K562 (cell line): Measurements from ENCODE around the gene RGL4. TPM values are rescaled to one million over a fixed set of nuclear protein-coding genes. Genes with fewer than 3 reads are reported as not detected.

Source experiments
- ATAC-seq: fragments of 200-7000 bp; cut with Tn5 transposase; 3 replicates; pipeline ENCODE4 v1.9.1; 2020; ENCODE audit warnings: moderate library complexity
- BruUV-seq: library from RNA; stranded (reverse); fragments of 400-500 nt; replicated peaks from 2 replicates; lab custom pipeline; 2021; lab: Mats Ljungman, UMichigan
- CTCF ChIA-PET: fragments of 300-600 bp; formaldehyde crosslinking; extraction: SDS; loops from one replicate; lab custom pipeline; 2021; ENCODE audit warnings: low intra/inter-chr PET ratio; lab: Yijun Ruan, JAX
- POLR2A ChIA-PET: fragments of 300-600, 350-650 bp; sonication (Branson Sonifier 250); formaldehyde crosslinking; extraction: SDS; loops from one replicate; lab custom pipeline; 2021; ENCODE audit warnings: antibody characterized with exemption, inconsistent platforms; lab: Yijun Ruan, JAX
- DNase-seq, 4 experiments: peaks; one replicate each; pipeline versions ENCODE4 v3.0.0 to v3.0.0-alpha.2; 2011 to 2018; ENCODE audit warnings: low spot score in 3 of 4, mixed read lengths in 3 of 4; ENCODE audit errors: extremely low read depth in 1 of 4
- FAIRE-seq: peaks from 2 replicates; lab custom pipeline; 2011; peaks lifted over from hg19 to GRCh38; lab: Jason Lieb, UNC
- H2AFZ ChIP-seq: 2 replicates; pipeline ENCODE4 v1.6.0; 2011; ENCODE audit warnings: low read depth, low read length, control low read depth, inconsistent platforms
- H3K27ac ChIP-seq: fragments of 200-600 bp; 3 replicates; pipeline ENCODE4 v1.8.0; 2011; ENCODE audit warnings: low read depth, mild to moderate bottlenecking, control low read depth, inconsistent platforms, low read length, moderate library complexity, mixed read lengths; ENCODE audit errors: extremely low read depth
- H3K27me3 ChIP-seq, 2 experiments: fragments of 300-600 bp in 1 of 2; 2 replicates in 1 of 2; 3 replicates in 1 of 2; pipeline versions ENCODE4 v1.6.0 to v1.8.0; 2011; ENCODE audit warnings: inconsistent platforms in 2 of 2, low read length in 2 of 2, mild to moderate bottlenecking in 1 of 2, mixed read lengths in 1 of 2, moderate library complexity in 1 of 2; ENCODE audit not compliant: control insufficient read depth in 2 of 2, insufficient read depth in 2 of 2
- H3K36me3 ChIP-seq: fragments of 300-600 bp; 3 replicates; pipeline ENCODE4 v1.8.0; 2011; ENCODE audit warnings: mild to moderate bottlenecking, low read length, inconsistent platforms; ENCODE audit not compliant: control insufficient read depth, insufficient read depth
- H3K4me1 ChIP-seq, 2 experiments: fragments of 200-600 bp in 1 of 2; replicated peaks in 1 of 2; 2 replicates in 1 of 2; 3 replicates in 1 of 2; pipeline versions ENCODE4 v1.5.1 to v1.8.0; 2011; ENCODE audit warnings: inconsistent platforms in 2 of 2, low read length in 2 of 2, mild to moderate bottlenecking in 1 of 2, mixed read lengths in 1 of 2, moderate library complexity in 1 of 2; ENCODE audit not compliant: control insufficient read depth in 2 of 2, insufficient read depth in 2 of 2
- H3K4me2 ChIP-seq: 2 replicates; pipeline ENCODE4 v1.6.1; 2011; ENCODE audit warnings: low read length, control low read depth, inconsistent platforms, mixed read lengths; ENCODE audit not compliant: insufficient read depth
- H3K4me3 ChIP-seq: fragments of 200-600 bp; sonication (generic), shearing (Covaris generic); 2 replicates; pipeline ENCODE4 v1.5.1; 2016; ENCODE audit warnings: control low read depth, inconsistent platforms
- H3K79me2 ChIP-seq: fragments of 200-600 bp; 3 replicates; pipeline ENCODE4 v1.8.0; 2011; ENCODE audit warnings: low read length, inconsistent platforms; ENCODE audit not compliant: control insufficient read depth, insufficient read depth
- H3K9ac ChIP-seq, 2 experiments: 2 replicates each; pipeline versions ENCODE4 v1.6.0 to v1.6.1; 2011; ENCODE audit warnings: low read depth in 2 of 2, low read length in 2 of 2, control low read depth in 1 of 2, inconsistent platforms in 1 of 2, mild to moderate bottlenecking in 1 of 2, mixed read lengths in 1 of 2; ENCODE audit not compliant: insufficient read depth in 1 of 2
- H3K9me1 ChIP-seq: one replicate; pipeline ENCODE4 v1.6.0; 2011; ENCODE audit warnings: inconsistent platforms, mild to moderate bottlenecking, low read length, moderate library complexity; ENCODE audit not compliant: control insufficient read depth, insufficient read depth
- H3K9me3 ChIP-seq: replicated peaks from 2 replicates; pipeline ENCODE4 v1.5.1; 2011; ENCODE audit warnings: low read depth, low read length, inconsistent platforms; ENCODE audit not compliant: control insufficient read depth, insufficient read depth
- H4K20me1 ChIP-seq: replicated peaks from 2 replicates; pipeline ENCODE4 v1.6.1; 2011; ENCODE audit warnings: low read length, inconsistent platforms, mixed read lengths; ENCODE audit not compliant: control insufficient read depth, insufficient read depth
- BCOR ChIP-seq: fragments of 450-650 bp; IDR thresholded peaks from 2 replicates; pipeline ENCODE4 v1.6.1; 2016
- CBX8 ChIP-seq: fragments of 200-600 bp; sonication (generic); IDR thresholded peaks from 2 replicates; pipeline ENCODE4 v1.6.1; 2012; ENCODE audit warnings: borderline replicate concordance, mixed run types, low read depth, mild to moderate bottlenecking, moderate library complexity, mixed read lengths, low read length, control low read depth, inconsistent platforms; ENCODE audit not compliant: poor library complexity, severe bottlenecking; ENCODE audit errors: extremely low read depth
- E2F4 ChIP-seq: sonication (generic); formaldehyde crosslinking; IDR thresholded peaks from 2 replicates; pipeline ENCODE4 v1.8.0; 2022; ENCODE audit warnings: mild to moderate bottlenecking, low read depth, missing genetic modification reagents
- FOS ChIP-seq: IDR thresholded peaks from 3 replicates; pipeline ENCODE4 v1.6.1; 2011; ENCODE audit not compliant: insufficient read length; ENCODE audit errors: extremely low read depth
- IRF1 ChIP-seq: sonication (generic); formaldehyde crosslinking; IDR thresholded peaks from 2 replicates; pipeline ENCODE4 v1.8.0; 2022; ENCODE audit warnings: missing genetic modification reagents, mild to moderate bottlenecking, borderline replicate concordance
- PTBP1 ChIP-seq: fragments of 200-400 bp; formaldehyde crosslinking; IDR thresholded peaks from 2 replicates; pipeline ENCODE4 v1.6.1; 2017; ENCODE audit warnings: low read depth, low read length
- RBM15 ChIP-seq: fragments of 200-400 bp; formaldehyde crosslinking; IDR thresholded peaks from 2 replicates; pipeline ENCODE4 v1.6.1; 2018; ENCODE audit warnings: mild to moderate bottlenecking, low read length, moderate library complexity; ENCODE audit not compliant: insufficient read depth
- TEAD4 ChIP-seq, 2 experiments: sonication (generic) in 1 of 2; formaldehyde crosslinking in 1 of 2; IDR thresholded peaks; 2 replicates each; pipeline versions ENCODE4 v1.6.1 to v1.8.0; 2012 to 2022; ENCODE audit warnings: borderline replicate concordance in 1 of 2, inconsistent platforms in 1 of 2, low read length in 1 of 2, mild to moderate bottlenecking in 1 of 2, missing genetic modification reagents in 1 of 2
- ZFP30 ChIP-seq: fragments of 250-450 bp; sonication (Bioruptor Pico); IDR thresholded peaks from 2 replicates; pipeline ENCODE4 v1.8.0; 2022; ENCODE audit warnings: moderate library complexity, mild to moderate bottlenecking, inconsistent platforms, borderline replicate concordance
- ZHX1 ChIP-seq: fragments of 150-350 bp; conservative IDR thresholded peaks from 2 replicates; pipeline ENCODE4 v1.6.1; 2014; ENCODE audit warnings: low read length
- ZNF124 ChIP-seq: sonication (generic); formaldehyde crosslinking; IDR thresholded peaks from 2 replicates; pipeline ENCODE4 v1.8.1; 2022; ENCODE audit warnings: missing genetic modification reagents
- WGBS: fragments of 100-300 bp; shearing (Covaris generic); methylation state at CpG from one replicate; pipeline ENCODE4 v1.1.6; 2016; ENCODE audit warnings: low coverage, mixed read lengths; ENCODE audit not compliant: insufficient coverage; ENCODE audit errors: missing lambda C conversion rate; 5-methylcytosine and 5-hydroxymethylcytosine counted together
- in situ Hi-C: fragments of 300-500 bp; cut with MboI; formaldehyde crosslinking; loops from 4 replicates; pipeline ENCODE4 v1.15.0; 2018; ENCODE audit warnings: inconsistent platforms, mixed read lengths
- intact Hi-C: fragments of 100-400 bp; cut with micrococcal nuclease; formaldehyde crosslinking; loops from 2 replicates; pipeline ENCODE4 v1.14.2; 2022
- polyA plus RNA-seq, 8 experiments: library from polyadenylated mRNA; depleted of rRNA in 4 of 8; stranded (reverse) in 5 of 8; unstranded in 3 of 8; fragments of >200 nt; fragmentation: Nextera tagmentation in 2 of 8; fragmentation: Illumina TruSeq in 1 of 8; extraction: Ambion mirVana in 2 of 8; extraction: Trizol in 1 of 8; gene quantifications; 2 replicates each; pipeline versions ENCODE4 v1.2.1 to v1.2.3, GENCODE V29; 2011 to 2014; ENCODE audit warnings: inconsistent platforms in 1 of 8, missing spikeins in 1 of 8
- total RNA-seq, 7 experiments: library from RNA; depleted of rRNA in 6 of 7; stranded (reverse); fragments of >200 nt in 6 of 7; fragmentation: Illumina TruSeq in 2 of 7; extraction: Trizol in 2 of 7; gene quantifications; 2 replicates each; pipeline versions ENCODE4 v1.2.1 to v1.2.3, GENCODE V29; 2011 to 2021; ENCODE audit warnings: low replicate concordance in 1 of 7

RGL4 gene
- total and polyA plus RNA-seq, 9 of the 15 experiments (the other 6 are each of a cell fraction or from before 2014, with no cell fraction given) = not detected

- no peak overlapping the region for H3K4me3 ChIP-seq
- no peak for DNase-seq
- ChIA-PET CTCF (no interaction called here), POLR2A (no interaction called here)
- peaks cover 97% of the 10 kb centered on the region for H3K36me3 ChIP-seq
- no peaks in the 10 kb centered on the region for H3K27me3 ChIP-seq
- 71% methylated on average over 3 of the region's 3 CpGs for WGBS
- no peak for TF ChIP-seq E2F4
- no peak overlapping the region for H3K27ac ChIP-seq
- H4K20me1 ChIP-seq = no peaks in the 10 kb centered on the region
- intact Hi-C loops (no loop called here), in situ Hi-C loops (no loop called here)
- no peaks in the 10 kb centered on the region for H3K9me1 ChIP-seq
- BruUV-seq = no TSS peak
- no peak for FAIRE-seq
- H3K79me2 ChIP-seq = peaks cover 25% of the 10 kb centered on the region
- H3K9me3 ChIP-seq = no peaks in the 10 kb centered on the region
- H3K9ac ChIP-seq = no peak overlapping the region
- H2AFZ ChIP-seq = no peak overlapping the region
- H3K4me2 ChIP-seq = no peak overlapping the region
- H3K4me1 ChIP-seq = no peaks in the 10 kb centered on the region
- ATAC-seq = no peak
Observed at GRCh38 chr22:23705358-23705757, 14.5 kb downstream of the RGL4 start.

- DNase-seq = no peak
- BruUV-seq = no TSS peak
- CTCF ChIA-PET = no interaction called here
- H3K27me3 ChIP-seq = no peaks in the 10 kb centered on the region
- H3K79me2 ChIP-seq = peaks cover 4% of the 10 kb centered on the region; the same call in 2 of the 3 replicates
- 76% methylated on average over 1 of the region's 1 CpG for WGBS
- no peak overlapping the region for H3K27ac ChIP-seq
- intact Hi-C loops = no loop called here
- no peak overlapping the region for H3K4me2 ChIP-seq
- H4K20me1 ChIP-seq = no peaks in the 10 kb centered on the region
- no peaks in the 10 kb centered on the region for H3K4me1 ChIP-seq
- no peak overlapping the region for H2AFZ ChIP-seq
- peaks cover 91% of the 10 kb centered on the region for H3K36me3 ChIP-seq
- no peak overlapping the region for H3K9ac ChIP-seq
- in situ Hi-C loops = no loop called here
- POLR2A ChIA-PET = no interaction called here
- H3K9me3 ChIP-seq = no peaks in the 10 kb centered on the region
- ATAC-seq = no peak
- no peak overlapping the region for H3K4me3 ChIP-seq
- H3K9me1 ChIP-seq = no peaks in the 10 kb centered on the region
- no peak for FAIRE-seq
- TF ChIP-seq TEAD4 (IDR thresholded peaks at IDR 0.05; ENCODE audit: low read length) (no peak), TEAD4 (CRISPR knock-in tag; IDR thresholded peaks at IDR 0.05; ENCODE audit: borderline replicate concordance) (no peak), BCOR (no peak), ZNF124 (CRISPR knock-in tag) (no peak), CBX8 (no peak), ZHX1 (no peak), RBM15 (no peak), FOS (no peak), PTBP1 (no peak), ZFP30 (CRISPR knock-in tag) (no peak), IRF1 (CRISPR knock-in tag) (no peak)
Observed at GRCh38 chr22:23708270-23708669, 17.5 kb downstream of the RGL4 start.
